Sigmoid colon (tissue), 4 donors: ENCODE measurements around the gene FOXR1.

Source experiments
- EP300 ChIP-seq, 4 donors: sonication (generic); formaldehyde crosslinking; IDR thresholded peaks; one replicate each; pipeline ENCODE4 v1.6.1; 2017; ENCODE audit warnings: antibody characterized with exemption in 4 of 4
- POLR2A ChIP-seq, 2 donors: fragments of 450-650 bp; IDR thresholded peaks; one replicate each; pipeline ENCODE4 v1.6.1; 2016; ENCODE audit warnings: antibody characterized with exemption in 2 of 2, mild to moderate bottlenecking in 2 of 2, moderate library complexity in 2 of 2
- POLR2AphosphoS5 ChIP-seq, 4 donors: sonication (generic); formaldehyde crosslinking; IDR thresholded peaks; one replicate each; pipeline ENCODE4 v1.6.1; 2017; ENCODE audit warnings: antibody characterized with exemption in 4 of 4
- TF ChIP-seq, protein P1 (sequence below), 4 experiments: fragments of 450-650 bp in 3 of 4; fragments of 200-600 bp in 1 of 4; IDR thresholded peaks; one replicate each; pipeline ENCODE4 v1.5.1; 2016 to 2019; ENCODE audit warnings: antibody characterized with exemption in 4 of 4, mild to moderate bottlenecking in 3 of 4, moderate library complexity in 2 of 4

DNA sequence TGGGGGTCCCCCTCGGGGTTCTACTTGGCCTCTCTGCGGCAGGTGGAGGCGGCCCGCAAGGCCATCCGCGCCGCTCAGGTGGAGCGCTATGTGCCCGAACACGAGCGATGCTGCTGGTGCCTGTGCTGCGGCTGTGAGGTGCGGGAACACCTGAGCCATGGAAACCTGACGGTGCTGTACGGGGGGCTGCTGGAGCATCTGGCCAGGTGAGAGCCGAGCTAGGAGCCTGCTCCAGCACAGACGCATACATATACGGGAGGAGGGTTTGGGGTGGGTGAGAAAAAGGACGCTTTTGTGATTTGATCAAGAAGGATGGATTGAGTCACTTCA lies 26.8 kb downstream of the FOXR1 start:
- TF ChIP-seq POLR2AphosphoS5 (IDR thresholded peaks at IDR 0.05) (no peak), POLR2A (IDR thresholded peaks at IDR 0.05) (no peak), EP300 (IDR thresholded peaks at IDR 0.05) (no peak)
- TF ChIP-seq, protein P1, sequence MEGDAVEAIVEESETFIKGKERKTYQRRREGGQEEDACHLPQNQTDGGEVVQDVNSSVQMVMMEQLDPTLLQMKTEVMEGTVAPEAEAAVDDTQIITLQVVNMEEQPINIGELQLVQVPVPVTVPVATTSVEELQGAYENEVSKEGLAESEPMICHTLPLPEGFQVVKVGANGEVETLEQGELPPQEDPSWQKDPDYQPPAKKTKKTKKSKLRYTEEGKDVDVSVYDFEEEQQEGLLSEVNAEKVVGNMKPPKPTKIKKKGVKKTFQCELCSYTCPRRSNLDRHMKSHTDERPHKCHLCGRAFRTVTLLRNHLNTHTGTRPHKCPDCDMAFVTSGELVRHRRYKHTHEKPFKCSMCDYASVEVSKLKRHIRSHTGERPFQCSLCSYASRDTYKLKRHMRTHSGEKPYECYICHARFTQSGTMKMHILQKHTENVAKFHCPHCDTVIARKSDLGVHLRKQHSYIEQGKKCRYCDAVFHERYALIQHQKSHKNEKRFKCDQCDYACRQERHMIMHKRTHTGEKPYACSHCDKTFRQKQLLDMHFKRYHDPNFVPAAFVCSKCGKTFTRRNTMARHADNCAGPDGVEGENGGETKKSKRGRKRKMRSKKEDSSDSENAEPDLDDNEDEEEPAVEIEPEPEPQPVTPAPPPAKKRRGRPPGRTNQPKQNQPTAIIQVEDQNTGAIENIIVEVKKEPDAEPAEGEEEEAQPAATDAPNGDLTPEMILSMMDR (IDR thresholded peaks at IDR 0.05) = no peak
